NCI-H128 (cell line): Measurements from ENCODE around the gene EXT2.

Source experiments
- DNase-seq: peaks from one replicate; lab custom pipeline; 2025; ENCODE audit not compliant: unreplicated experiment; lab: John Stamatoyannopoulos, UW

Gene EXT2

DNA sequence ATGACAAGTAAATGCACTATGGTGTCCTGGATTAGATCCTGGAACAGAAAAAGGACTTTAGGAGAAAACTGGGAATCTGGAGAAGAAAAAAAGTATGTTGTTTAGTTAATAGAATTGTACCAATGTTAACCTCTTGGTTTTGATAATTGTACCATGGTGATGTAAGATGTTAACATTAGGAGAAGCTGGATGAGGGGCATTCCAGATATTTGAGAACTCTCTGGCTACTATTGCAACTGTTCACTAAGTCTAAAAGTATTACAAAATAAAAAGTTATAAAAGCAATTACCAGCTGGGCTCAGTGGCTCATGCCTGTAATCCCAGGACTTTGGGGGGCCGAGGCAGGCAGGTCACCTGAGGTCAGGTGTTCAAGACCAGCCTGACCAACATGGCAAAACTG is 66.5 kb downstream of the EXT2 start:
- no peak for DNase-seq

GRCh38 chr11:44162662-44163061 is 67.2 kb downstream of the EXT2 start:
- DNase-seq = no peak

DNA sequence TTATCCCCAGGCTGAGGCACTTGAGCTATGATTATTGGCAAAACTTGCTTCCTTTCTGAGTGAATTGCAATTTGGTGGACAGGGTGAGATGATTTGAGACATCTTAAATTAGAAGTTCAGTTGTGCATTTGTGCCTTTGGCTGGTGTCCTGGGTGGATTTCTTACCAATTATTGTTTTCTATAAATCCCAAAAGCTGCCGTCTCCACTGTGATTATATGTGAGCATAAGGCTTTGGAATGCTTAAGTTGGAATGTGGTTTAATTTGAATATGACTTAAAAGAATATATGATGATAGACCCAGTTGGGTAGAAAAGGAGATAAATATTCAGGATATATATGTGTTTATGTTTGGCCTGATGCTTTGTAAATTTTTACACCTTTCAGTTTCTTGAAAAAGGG is 70.0 kb downstream of the EXT2 start:
- no peak for DNase-seq

- DNase-seq = no peak
These were observed 71.6 kb downstream of the EXT2 start for GRCh38 chr11:44167046-44167445.

- no peak for DNase-seq
These were observed 76.0 kb downstream of the EXT2 start for GRCh38 chr11:44171518-44171917.

DNA sequence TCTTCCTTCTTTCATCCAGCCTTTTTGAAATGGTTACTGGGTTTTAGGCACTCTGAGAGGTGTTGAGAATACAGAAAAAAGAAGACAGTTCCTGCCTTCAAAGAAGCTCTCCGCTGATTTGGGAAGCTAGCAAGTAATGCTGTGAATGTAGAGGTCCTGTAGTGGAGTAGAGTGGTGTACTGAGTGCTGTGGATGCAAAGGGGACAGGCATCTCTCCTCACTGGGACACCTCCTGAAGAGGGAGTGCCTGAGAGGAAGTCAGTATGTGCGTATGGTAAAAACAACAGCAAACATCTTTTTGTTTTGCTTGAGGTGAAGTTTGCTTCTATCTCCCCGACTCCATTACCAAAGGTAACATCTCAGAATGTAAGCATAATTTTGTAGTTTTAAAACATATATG is 77.5 kb downstream of the EXT2 start:
- DNase-seq = no peak

DNA sequence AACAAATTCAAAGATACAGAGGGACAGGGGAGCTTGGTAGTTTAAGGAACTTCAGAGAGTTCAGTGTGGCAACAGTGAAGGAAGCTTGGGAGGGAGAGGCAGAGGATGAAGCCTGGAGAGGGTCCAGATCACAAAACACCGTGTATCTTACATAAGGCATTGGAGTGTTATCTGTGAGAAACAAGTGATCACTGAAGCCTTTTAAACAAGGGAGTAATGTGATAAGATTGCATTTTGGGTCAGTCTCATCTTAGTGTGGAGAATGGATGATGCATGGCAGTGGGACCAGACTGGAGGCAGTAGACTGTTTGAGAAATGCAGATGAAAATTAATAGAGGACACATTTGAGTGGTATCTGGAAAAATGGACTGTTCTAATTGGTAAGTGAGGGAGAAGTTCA is 79.4 kb downstream of the EXT2 start:
- DNase-seq = no peak

- no peak for DNase-seq
These were observed 81.2 kb downstream of the EXT2 start for GRCh38 chr11:44176546-44177213.

GRCh38 chr11:44177905-44178304 is 82.4 kb downstream of the EXT2 start:
- DNase-seq = no peak

DNA sequence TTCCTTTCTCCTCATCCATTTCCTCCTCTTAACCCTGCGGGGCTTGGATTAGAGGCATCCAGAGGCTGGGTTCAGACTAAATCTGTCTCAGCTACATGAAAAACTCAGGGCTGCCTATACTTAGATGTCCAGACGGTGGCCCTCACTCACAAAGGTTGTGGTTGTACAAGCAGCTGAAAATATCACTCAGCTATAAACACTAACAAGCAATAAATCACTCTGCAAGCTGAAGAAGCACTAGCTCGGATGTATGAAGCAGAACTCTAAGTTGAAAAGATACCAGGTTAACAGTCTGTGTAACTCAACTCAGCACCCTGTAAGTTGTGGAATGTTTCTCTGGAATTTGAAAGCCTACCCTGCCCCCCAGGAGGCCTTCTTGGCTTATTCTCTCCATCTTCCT is 82.9 kb downstream of the EXT2 start:
- DNase-seq = no peak

DNA sequence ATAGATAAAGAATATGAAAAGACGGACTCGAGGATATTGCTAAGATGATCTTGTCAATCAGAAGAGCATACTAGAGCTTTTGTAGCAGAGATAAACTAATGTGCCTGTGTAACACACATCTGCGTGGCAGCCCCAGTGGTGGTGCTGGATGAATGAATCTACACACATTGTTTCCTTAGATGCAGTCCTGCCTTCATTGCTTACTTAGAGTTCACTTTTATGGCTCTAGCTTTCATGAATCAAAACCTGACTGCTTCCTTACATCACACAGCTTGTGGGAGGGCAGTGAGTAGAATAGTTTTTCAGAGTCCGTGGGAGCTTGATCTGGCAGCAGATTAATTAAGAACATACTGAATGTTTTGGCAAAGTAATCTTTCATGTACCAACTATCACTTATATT is 83.7 kb downstream of the EXT2 start:
- no peak for DNase-seq

GRCh38 chr11:44180107-44180506 is 84.6 kb downstream of the EXT2 start:
- DNase-seq = no peak

DNA sequence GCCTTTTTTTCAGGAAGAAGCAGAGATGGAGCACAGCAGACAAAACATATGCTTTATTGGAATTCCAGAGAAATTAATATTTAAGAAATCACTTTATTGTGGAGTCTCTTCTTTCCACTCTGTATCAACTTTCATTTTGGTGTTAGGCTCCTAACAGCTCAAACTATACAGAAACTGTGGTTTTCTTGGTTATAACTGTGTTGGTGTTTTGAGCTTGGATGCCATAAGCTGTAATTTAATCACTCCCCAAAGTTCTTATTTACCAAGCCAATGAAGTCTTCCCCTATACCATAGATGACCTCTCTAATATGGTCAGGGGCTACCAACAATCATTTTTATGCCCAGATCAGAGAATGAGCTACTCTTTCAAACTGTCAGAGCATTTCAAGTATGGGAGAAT is 90.0 kb downstream of the EXT2 start:
- no peak for DNase-seq

DNA sequence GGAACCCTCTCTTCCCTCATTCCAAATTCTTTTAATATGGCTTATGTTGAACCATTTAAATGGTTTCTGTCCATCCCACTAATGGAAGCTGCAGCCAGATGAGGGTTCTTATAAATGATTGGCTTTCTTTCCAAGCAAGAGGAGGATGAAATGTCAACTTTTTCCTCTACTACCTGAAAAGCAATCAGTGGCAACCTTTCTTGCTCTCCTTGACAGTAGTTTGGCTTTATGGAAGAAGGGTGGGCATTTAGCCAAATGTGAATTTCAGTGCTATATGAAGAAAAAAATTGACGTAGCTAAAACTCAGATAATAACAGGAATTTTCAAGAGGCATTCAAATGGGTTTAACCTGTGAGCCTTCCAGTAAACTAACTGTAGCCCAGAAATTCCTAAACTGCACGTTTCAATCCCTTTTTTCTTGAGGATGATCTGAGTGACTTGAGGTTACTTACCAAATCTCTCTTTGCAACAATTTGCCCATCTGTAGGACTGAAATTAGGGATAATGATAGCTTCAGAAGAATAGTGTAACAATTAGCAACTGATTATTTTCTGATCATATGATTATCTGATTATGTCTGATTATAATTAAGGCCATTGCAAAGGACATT is 90.9 kb downstream of the EXT2 start:
- DNase-seq = no peak

DNA sequence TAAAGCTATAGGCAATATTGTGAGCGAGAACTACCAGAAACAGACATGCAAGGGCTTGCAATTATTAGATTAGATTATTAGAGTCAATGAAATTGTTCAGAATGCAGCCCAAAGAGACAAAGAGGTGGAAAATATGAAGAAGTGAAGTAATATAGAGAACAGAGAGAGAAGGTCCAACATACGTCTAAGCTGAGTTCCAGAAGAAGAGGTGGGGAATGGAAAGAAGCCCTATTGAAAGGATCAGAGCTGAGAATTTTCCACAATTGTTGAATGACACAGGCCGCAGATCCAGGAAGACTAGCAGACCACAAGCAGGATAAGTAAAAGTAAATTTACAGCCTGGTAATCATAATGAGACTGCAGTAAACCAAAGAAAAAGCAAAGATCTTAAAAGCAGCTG is 93.2 kb downstream of the EXT2 start:
- DNase-seq = no peak

DNA sequence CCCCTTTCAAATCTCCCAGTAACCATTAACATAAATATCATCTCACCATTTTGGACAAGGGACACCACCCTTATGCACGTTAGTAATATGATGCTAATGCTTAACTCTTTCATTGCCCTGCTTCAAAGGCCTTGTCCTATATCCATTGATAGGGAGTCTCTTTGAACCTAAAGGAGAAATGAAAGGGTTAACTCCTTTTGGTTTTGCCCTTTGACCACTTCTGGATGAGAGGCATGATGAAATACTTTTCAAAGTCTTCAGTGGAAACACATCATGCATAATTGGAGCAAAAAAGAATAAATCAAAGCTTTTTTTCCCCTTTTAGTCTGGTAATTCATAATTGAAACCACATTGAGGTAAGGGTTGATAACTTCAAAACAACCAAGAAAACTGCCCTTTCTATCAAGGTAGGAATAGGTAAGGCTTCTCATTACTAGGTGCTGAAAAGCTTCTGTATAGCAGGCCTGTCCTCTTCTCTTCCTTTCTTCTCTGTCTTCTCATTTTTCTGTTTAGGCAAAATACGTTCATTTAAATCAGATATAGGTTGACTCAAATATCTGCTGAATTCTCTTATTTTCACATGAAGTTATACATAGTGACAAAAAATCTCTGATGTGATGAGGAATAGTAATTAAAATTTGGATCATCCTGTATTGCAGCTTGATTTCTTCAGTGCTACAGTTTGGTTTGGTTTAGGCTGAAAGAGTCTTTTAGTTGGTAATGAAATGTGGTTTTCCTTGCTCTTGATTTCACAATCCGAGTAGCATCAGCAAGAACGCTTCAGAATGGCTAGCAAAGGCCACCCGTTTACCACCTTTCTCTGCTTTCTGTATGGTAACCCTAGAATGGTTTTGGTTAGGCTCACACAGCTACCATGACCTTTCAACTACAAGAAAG is 94.8 kb downstream of the EXT2 start:
- DNase-seq = no peak

DNA sequence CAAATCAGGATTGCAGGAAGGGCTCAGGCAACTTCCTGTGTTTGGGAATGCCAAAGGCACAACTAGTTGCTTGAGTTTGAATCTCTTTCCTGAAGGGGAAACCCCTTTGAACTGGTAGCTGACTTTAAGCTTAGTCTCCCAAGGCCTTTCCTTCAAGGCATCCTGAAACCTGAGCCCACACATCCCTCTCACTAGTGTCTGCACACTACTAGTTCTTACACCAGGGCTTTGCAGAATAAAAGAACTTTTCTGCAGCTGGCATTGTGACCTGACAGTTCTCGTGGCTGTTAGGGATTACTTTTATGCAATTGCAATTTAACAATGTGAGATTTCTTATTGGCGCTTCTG is 95.4 kb downstream of the EXT2 start:
- DNase-seq = no peak

- DNase-seq = no peak
These were observed 96.0 kb downstream of the EXT2 start for GRCh38 chr11:44191322-44192016.

GRCh38 chr11:44192017-44192385 is 96.5 kb downstream of the EXT2 start:
- DNase-seq = no peak

DNA sequence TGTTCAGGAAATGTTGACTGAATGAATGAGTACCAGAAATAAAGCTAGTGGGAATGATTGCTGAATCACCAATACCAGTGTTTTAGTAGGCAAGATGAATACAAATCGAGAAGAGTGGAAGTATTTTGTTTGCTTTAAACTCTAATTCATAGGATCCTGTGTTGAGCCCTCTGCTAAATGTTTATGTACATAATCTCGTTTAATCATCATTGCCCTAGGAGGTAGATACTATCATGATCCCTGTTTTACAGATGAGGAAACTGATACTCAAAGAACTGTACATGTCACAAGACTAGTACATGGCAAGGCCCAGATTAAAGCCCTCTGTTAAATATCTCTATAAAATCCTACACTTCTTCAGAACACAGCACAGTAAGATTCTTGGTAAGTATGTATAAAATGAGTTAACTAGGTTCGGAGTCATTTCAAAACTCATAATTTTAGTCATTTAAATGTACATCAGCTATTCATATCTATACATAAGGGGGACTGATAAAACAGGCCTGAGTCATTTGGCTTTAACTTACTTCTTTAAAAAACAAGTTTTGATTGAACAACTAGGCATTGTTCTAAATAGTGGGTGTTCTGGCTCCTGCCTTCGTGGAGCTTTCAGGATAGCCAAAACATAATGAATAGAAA is 97.1 kb downstream of the EXT2 start:
- no peak for DNase-seq

- no peak for DNase-seq
These were observed 98.4 kb downstream of the EXT2 start for GRCh38 chr11:44193856-44194255.
